Upper lobe of left lung (tissue), 6 donors: ENCODE measurements around the gene FHOD1. TPM values are rescaled to one million over a fixed set of nuclear protein-coding genes. Genes with fewer than 3 reads are reported as not detected.
A peak's percentile ranks its signal among the peaks of the same experiment; 100 is the strongest.

ENCODE experiments used
- ATAC-seq, 2 donors: fragments of 200-7000 bp; cut with Tn5 transposase; one replicate each; pipeline ENCODE4 v1.9.1; 2022; ENCODE audit warnings: mild to moderate bottlenecking in 2 of 2, moderate library complexity in 2 of 2; ENCODE audit not compliant: low FRiP score in 2 of 2
- DNase-seq, 2 donors: peaks; one replicate each; pipeline ENCODE4 v3.0.0-alpha.2; 2019 to 2020
- H3K27ac ChIP-seq, 4 donors: fragments of 200-600 bp; sonication (generic); one replicate each; pipeline ENCODE4 v1.5.1; 2016 to 2019
- H3K27me3 ChIP-seq, 4 donors: fragments of 200-600 bp; sonication (generic); one replicate each; pipeline ENCODE4 v1.5.1; 2017 to 2019
- H3K36me3 ChIP-seq, 4 donors: fragments of 200-600 bp; sonication (generic); one replicate each; pipeline ENCODE4 v1.5.1; 2016 to 2019
- H3K4me1 ChIP-seq, 4 donors: fragments of 200-600 bp; sonication (generic); one replicate each; pipeline ENCODE4 v1.5.1; 2018 to 2019
- H3K4me3 ChIP-seq, 4 donors: fragments of 200-600 bp; sonication (generic); one replicate each; pipeline ENCODE4 v1.5.1; 2017 to 2019; ENCODE audit warnings: mild to moderate bottlenecking in 2 of 4, moderate library complexity in 1 of 4
- H3K9me3 ChIP-seq, 4 donors: fragments of 200-600 bp; sonication (generic); one replicate each; pipeline ENCODE4 v1.5.1; 2018 to 2019
- CTCF ChIP-seq, 6 experiments: fragments of 450-650 bp in 4 of 6; fragments of 200-600 bp in 2 of 6; sonication (generic) in 2 of 6; IDR thresholded peaks; one replicate each; pipeline ENCODE4 v1.5.1; 2016 to 2019; ENCODE audit warnings: antibody characterized with exemption in 6 of 6
- EP300 ChIP-seq, 4 donors: sonication (generic); formaldehyde crosslinking; IDR thresholded peaks; one replicate each; pipeline ENCODE4 v1.5.1; 2017; ENCODE audit warnings: antibody characterized with exemption in 4 of 4, control low read depth in 2 of 4
- POLR2A ChIP-seq, 4 donors: fragments of 450-650 bp; IDR thresholded peaks; one replicate each; pipeline ENCODE4 v1.5.1; 2016 to 2017; ENCODE audit warnings: antibody characterized with exemption in 4 of 4, mild to moderate bottlenecking in 2 of 4
- POLR2AphosphoS5 ChIP-seq, 2 donors: sonication (generic); formaldehyde crosslinking; IDR thresholded peaks; one replicate each; pipeline ENCODE4 v1.5.1; 2017; ENCODE audit warnings: antibody characterized with exemption in 2 of 2
- WGBS, 2 donors: methylation state at CpG; one replicate each; pipeline ENCODE4 v1.1.5; 2017 to 2018; 5-methylcytosine and 5-hydroxymethylcytosine counted together
- total RNA-seq, 6 donors: library from RNA; depleted of rRNA in 4 of 6; stranded (reverse); fragments of >200 nt in 4 of 6; gene quantifications; one replicate each; pipeline versions ENCODE4 v1.1.0 to v1.2.1, GENCODE V29; 2016 to 2021
- donor health status: DM: no; HTN: no; CAD: no; lungs with moderate emphysema.
- donor health status: DM: no; HTN: yes; CAD: no; lungs with severe emphysema.

FHOD1 gene
- total RNA-seq, 6 donors from 2014 or later, result 26.0 to 310 (median 91.0) TPM

GRCh38 chr16:67206838-67207248 is 40.4 kb downstream of the FHOD1 start:
- no peak for ATAC-seq
- Histone ChIP-seq H3K27ac (peak overlapping the region in 1 of 4 donors; percentile 27), H3K4me1 (peaks cover 0 to 6% (median 4%) of the 10 kb centered on the region in 4 donors), H3K36me3 (peaks cover 16 to 43% (median 27%) of the 10 kb centered on the region in 4 donors), H3K4me3 (no peak overlapping the region), H3K9me3 (no peaks in the 10 kb centered on the region), H3K27me3 (no peaks in the 10 kb centered on the region)
- 74 to 94% methylated on average over 3 of the region's 3 CpGs for WGBS, 2 donors
- TF ChIP-seq POLR2A (IDR thresholded peaks at IDR 0.05) (no peak), EP300 (IDR thresholded peaks at IDR 0.05) (no peak), POLR2AphosphoS5 (IDR thresholded peaks at IDR 0.05) (no peak), CTCF (IDR thresholded peaks at IDR 0.05) (no peak)
- no peak for DNase-seq

- peaks cover 17 to 48% (median 33%) of the 10 kb centered on the region in 4 donors for H3K36me3 ChIP-seq
- ATAC-seq (no peak), DNase-seq (no peak)
- TF ChIP-seq EP300 (IDR thresholded peaks at IDR 0.05) (no peak), POLR2A (IDR thresholded peaks at IDR 0.05) (no peak), CTCF (IDR thresholded peaks at IDR 0.05) (no peak), POLR2AphosphoS5 (IDR thresholded peaks at IDR 0.05) (no peak)
- no peaks in the 10 kb centered on the region for H3K9me3 ChIP-seq
- H3K27ac ChIP-seq, result no peak overlapping the region
- H3K4me3 ChIP-seq, result no peak overlapping the region
- WGBS, 2 donors, result 91 to 94% methylated on average over 6 to 8 of the region's 8 CpGs
- H3K27me3 ChIP-seq, result no peaks in the 10 kb centered on the region
- peaks cover 0 to 6% (median 4%) of the 10 kb centered on the region in 4 donors for H3K4me1 ChIP-seq
Observed at GRCh38 chr16:67206129-67206837, 41.0 kb downstream of the FHOD1 start.

- Histone ChIP-seq H3K9me3 (no peaks in the 10 kb centered on the region), H3K27ac (no peak overlapping the region), H3K36me3 (peaks cover 17 to 69% (median 48%) of the 10 kb centered on the region in 4 donors), H3K27me3 (no peaks in the 10 kb centered on the region), H3K4me1 (peaks cover 3 to 16% (median 9%) of the 10 kb centered on the region in 4 donors), H3K4me3 (no peak overlapping the region)
- DNase-seq (no peak), ATAC-seq (no peak)
- TF ChIP-seq POLR2AphosphoS5 (IDR thresholded peaks at IDR 0.05) (no peak), EP300 (IDR thresholded peaks at IDR 0.05) (no peak), POLR2A (IDR thresholded peaks at IDR 0.05) (no peak), CTCF (IDR thresholded peaks at IDR 0.05) (no peak)
- WGBS, 2 donors, result 57% methylated on average over 1 of the region's 4 CpGs; no CpG with 5 or more reads in 1 of the 2 donors
Observed at GRCh38 chr16:67204076-67204475, 43.2 kb downstream of the FHOD1 start.

- Histone ChIP-seq H3K27ac (no peak overlapping the region), H3K27me3 (no peaks in the 10 kb centered on the region), H3K36me3 (peaks cover 17 to 77% (median 56%) of the 10 kb centered on the region in 4 donors), H3K4me3 (no peak overlapping the region), H3K4me1 (peaks cover 11 to 26% (median 18%) of the 10 kb centered on the region in 4 donors), H3K9me3 (no peaks in the 10 kb centered on the region)
- TF ChIP-seq EP300 (IDR thresholded peaks at IDR 0.05), result no peak
- no peak for TF ChIP-seq CTCF (IDR thresholded peaks at IDR 0.05)
- no peak for TF ChIP-seq POLR2A (IDR thresholded peaks at IDR 0.05)
- no peak for TF ChIP-seq POLR2AphosphoS5 (IDR thresholded peaks at IDR 0.05)
- DNase-seq (peak in 1 of 2 donors; percentile 69), ATAC-seq (no peak)
- 89 to 93% methylated on average over 14 to 21 of the region's 23 CpGs for WGBS, 2 donors
Observed at GRCh38 chr16:67202956-67203493, 44.3 kb downstream of the FHOD1 start.
